GM12878 (cell line): Measurements from ENCODE around the gene MPPED1. TPM values are rescaled to one million over a fixed set of nuclear protein-coding genes. Genes with fewer than 3 reads are reported as not detected.
A peak's percentile ranks its signal among the peaks of the same experiment; 100 is the strongest.

Experiments used
- ATAC-seq: fragments of 200-7000 bp; cut with Tn5 transposase; 3 replicates; pipeline ENCODE4 v1.9.1; 2020; ENCODE audit warnings: mild to moderate bottlenecking, moderate library complexity
- BruUV-seq: library from RNA; stranded (reverse); fragments of 400-500 nt; replicated peaks from 2 replicates; lab custom pipeline; 2021; lab: Mats Ljungman, UMichigan
- CTCF ChIA-PET: fragments of 300-600 bp; sonication (Branson Sonifier 250); formaldehyde crosslinking; extraction: SDS; loops from one replicate; lab custom pipeline; 2021; ENCODE audit warnings: inconsistent platforms; lab: Yijun Ruan, JAX
- POLR2A ChIA-PET: fragments of 350-600 bp; formaldehyde crosslinking; extraction: SDS; loops from one replicate; lab custom pipeline; 2021; ENCODE audit warnings: inconsistent platforms; lab: Charles Lee
- RAD21 ChIA-PET: fragments of 300-600 bp; sonication (Branson Sonifier 250); formaldehyde crosslinking; loops from one replicate; lab custom pipeline; 2023; ENCODE audit warnings: antibody characterized with exemption; ENCODE audit not compliant: unreplicated experiment; lab: Charles Lee
- SMC1A ChIA-PET: fragments of 300-600 bp; sonication (Branson Sonifier 250); formaldehyde crosslinking; loops from one replicate; lab custom pipeline; 2023; ENCODE audit not compliant: unreplicated experiment, uncharacterized antibody; lab: Charles Lee
- DNase-seq: peaks from one replicate; pipeline ENCODE4 v3.0.0-alpha.2; 2011; ENCODE audit warnings: low read depth, low spot score
- FAIRE-seq: peaks from 3 replicates; lab custom pipeline; 2011; peaks lifted over from hg19 to GRCh38; lab: Jason Lieb, UNC
- H2AFZ ChIP-seq: 2 replicates; pipeline ENCODE4 v1.6.0; 2011; ENCODE audit warnings: low read depth, low read length, control low read depth; ENCODE audit not compliant: control insufficient read depth
- H3K27ac ChIP-seq: 2 replicates; pipeline ENCODE4 v1.5.1; 2011; ENCODE audit warnings: control low read depth; ENCODE audit not compliant: control insufficient read depth, insufficient read depth
- H3K27me3 ChIP-seq, 2 experiments: replicated peaks in 1 of 2; 2 replicates each; pipeline versions ENCODE4 v1.6.0 to v1.6.1; 2011; ENCODE audit warnings: low read length in 1 of 2; ENCODE audit not compliant: control insufficient read depth in 2 of 2, insufficient read depth in 2 of 2
- H3K36me3 ChIP-seq, 2 experiments: 2 replicates each; pipeline ENCODE4 v1.5.1; 2011; ENCODE audit warnings: low read length in 1 of 2; ENCODE audit not compliant: control insufficient read depth in 2 of 2, insufficient read depth in 2 of 2
- H3K4me1 ChIP-seq: 2 replicates; pipeline ENCODE4 v1.6.1; 2011; ENCODE audit warnings: mild to moderate bottlenecking, low read length, moderate library complexity, mixed read lengths; ENCODE audit not compliant: control insufficient read depth, insufficient read depth
- H3K4me2 ChIP-seq: 2 replicates; pipeline ENCODE4 v1.6.0; 2011; ENCODE audit warnings: control low read depth; ENCODE audit not compliant: control insufficient read depth, insufficient read depth
- H3K4me3 ChIP-seq: fragments of 200-600 bp; sonication (generic); 2 replicates; pipeline ENCODE4 v1.5.1; 2016
- H3K79me2 ChIP-seq: 2 replicates; pipeline ENCODE4 v1.6.0; 2011; ENCODE audit warnings: low read length; ENCODE audit not compliant: control insufficient read depth, insufficient read depth
- H3K9ac ChIP-seq: 2 replicates; pipeline ENCODE4 v1.8.0; 2011; ENCODE audit warnings: low read length, control low read depth, mixed read lengths; ENCODE audit not compliant: control insufficient read depth, insufficient read depth
- H3K9me3 ChIP-seq: replicated peaks from 3 replicates; pipeline ENCODE4 v1.5.1; 2011; ENCODE audit warnings: mild to moderate bottlenecking, low read length; ENCODE audit not compliant: control insufficient read depth, insufficient read depth
- H4K20me1 ChIP-seq: 2 replicates; pipeline ENCODE4 v1.6.0; 2011; ENCODE audit not compliant: control insufficient read depth, insufficient read depth
- ATF2 ChIP-seq: IDR thresholded peaks from 2 replicates; pipeline ENCODE4 v1.6.1; 2012; ENCODE audit warnings: low read length, inconsistent platforms
- BCL11A ChIP-seq: IDR thresholded peaks from 2 replicates; pipeline ENCODE4 v1.6.1; 2011; ENCODE audit warnings: low read depth, low read length
- BMI1 ChIP-seq: fragments of 450-650 bp; IDR thresholded peaks from 2 replicates; pipeline ENCODE4 v1.6.1; 2016; ENCODE audit warnings: mild to moderate bottlenecking, moderate library complexity, borderline replicate concordance
- DPF2 ChIP-seq: fragments of 450-650 bp; IDR thresholded peaks from 2 replicates; pipeline ENCODE4 v1.6.1; 2017; ENCODE audit warnings: mild to moderate bottlenecking
- EP300 ChIP-seq, 2 experiments: fragments of 150-350 bp in 1 of 2; IDR thresholded peaks; 2 replicates each; pipeline ENCODE4 v1.6.1; 2011 to 2012; ENCODE audit warnings: low read depth in 2 of 2, low read length in 2 of 2, borderline replicate concordance in 1 of 2, improper control_type of control experiment in 1 of 2, inconsistent platforms in 1 of 2; ENCODE audit not compliant: control insufficient read depth in 1 of 2
- KDM1A ChIP-seq: fragments of 200-600 bp; sonication (generic); IDR thresholded peaks from 2 replicates; pipeline ENCODE4 v1.6.1; 2016; ENCODE audit warnings: borderline replicate concordance
- KLF5 ChIP-seq: fragments of 450-650 bp; IDR thresholded peaks from 2 replicates; pipeline ENCODE4 v1.6.1; 2014; ENCODE audit warnings: mild to moderate bottlenecking; ENCODE audit not compliant: partially characterized antibody
- RB1 ChIP-seq: fragments of 450-650 bp; formaldehyde crosslinking; IDR thresholded peaks from 2 replicates; pipeline ENCODE4 v1.6.1; 2017; ENCODE audit warnings: mild to moderate bottlenecking, borderline replicate concordance
- SPI1 ChIP-seq: IDR thresholded peaks from 2 replicates; pipeline ENCODE4 v1.6.1; 2011; ENCODE audit warnings: low read depth, mild to moderate bottlenecking, low read length, moderate library complexity, borderline replicate concordance; ENCODE audit not compliant: insufficient read depth
- ZNF384 ChIP-seq: IDR thresholded peaks from 2 replicates; pipeline ENCODE4 v1.6.1; 2012; ENCODE audit warnings: low read depth, mild to moderate bottlenecking, low read length, improper control_type of control experiment, borderline replicate concordance
- WGBS: methylation state at CpG from one replicate; pipeline ENCODE4 v1.1.6; 2016; ENCODE audit warnings: low lambda C conversion rate; ENCODE audit not compliant: insufficient replicate concordance, insufficient coverage; ENCODE audit errors: missing lambda C conversion rate; 5-methylcytosine and 5-hydroxymethylcytosine counted together
- in situ Hi-C: fragments of 300-500 bp; cut with MboI; formaldehyde crosslinking; loops from 9 replicates; pipeline ENCODE4 v1.14.3; 2018; ENCODE audit warnings: mixed read lengths
- intact Hi-C: fragments of 100-400 bp; cut with micrococcal nuclease; formaldehyde crosslinking; loops from one replicate; pipeline ENCODE4 v1.14.2; 2022; ENCODE audit not compliant: unreplicated experiment
- polyA plus RNA-seq, 11 experiments: library from polyadenylated mRNA; depleted of rRNA in 4 of 11; unstranded in 6 of 11; stranded (reverse) in 5 of 11; fragments of >200 nt; fragmentation: Nextera tagmentation in 4 of 11; fragmentation: Illumina TruSeq in 1 of 11; extraction: Ambion mirVana in 4 of 11; extraction: Trizol in 1 of 11; gene quantifications; 1 replicate in 1 of 11; 2 replicates in 10 of 11; pipeline versions ENCODE4 v1.2.1 to v1.2.3, GENCODE V29; 2011 to 2016; ENCODE audit warnings: inconsistent platforms in 2 of 11, missing spikeins in 2 of 11, low read depth in 1 of 11
- total RNA-seq, 4 experiments: library from RNA; depleted of rRNA in 3 of 4; stranded (reverse); fragments of >200 nt in 3 of 4; fragmentation: Illumina TruSeq in 1 of 4; extraction: Trizol in 1 of 4; gene quantifications; 2 replicates each; pipeline versions ENCODE4 v1.2.1 to v1.2.3, GENCODE V29; 2013 to 2021
- TF ChIP-seq, protein P1 (sequence below): IDR thresholded peaks from 2 replicates; pipeline ENCODE4 v1.6.1; 2011; ENCODE audit warnings: borderline replicate concordance, low read depth, mild to moderate bottlenecking, moderate library complexity, mixed read lengths, low read length; ENCODE audit not compliant: insufficient read depth; ENCODE audit errors: extremely low read length

Gene MPPED1
- total and polyA plus RNA-seq, 10 of the 15 experiments (the other 5 are each of a cell fraction or from before 2014, with no cell fraction given): 0.11 TPM; not detected in 9

- POLR2A ChIA-PET: no interaction called here
- no peak overlapping the region for H2AFZ ChIP-seq
- no peaks in the 10 kb centered on the region for H3K4me1 ChIP-seq
- H3K4me3 ChIP-seq: no peak overlapping the region
- intact Hi-C loops: no loop called here
- no peaks in the 10 kb centered on the region for H4K20me1 ChIP-seq
- no TSS peak for BruUV-seq
- 19% methylated on average over 9 of the region's 9 CpGs for WGBS
- H3K27ac ChIP-seq: no peak overlapping the region
- H3K27me3 ChIP-seq: no peaks in the 10 kb centered on the region
- no peak overlapping the region for H3K9ac ChIP-seq
- TF ChIP-seq, protein P1, sequence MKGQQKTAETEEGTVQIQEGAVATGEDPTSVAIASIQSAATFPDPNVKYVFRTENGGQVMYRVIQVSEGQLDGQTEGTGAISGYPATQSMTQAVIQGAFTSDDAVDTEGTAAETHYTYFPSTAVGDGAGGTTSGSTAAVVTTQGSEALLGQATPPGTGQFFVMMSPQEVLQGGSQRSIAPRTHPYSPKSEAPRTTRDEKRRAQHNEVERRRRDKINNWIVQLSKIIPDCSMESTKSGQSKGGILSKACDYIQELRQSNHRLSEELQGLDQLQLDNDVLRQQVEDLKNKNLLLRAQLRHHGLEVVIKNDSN: peak; percentile 30
- TF ChIP-seq ZNF384: no peak
- TF ChIP-seq, all 136 proteins: peak for 1
- no peak for DNase-seq
- Histone ChIP-seq H3K79me2 (no peaks in the 10 kb centered on the region), H3K4me2 (no peak overlapping the region), H3K36me3 (no peaks in the 10 kb centered on the region), H3K9me3 (no peaks in the 10 kb centered on the region)
- SMC1A ChIA-PET: no interaction called here
- CTCF ChIA-PET: no interaction called here
- in situ Hi-C loops: no loop called here
- RAD21 ChIA-PET: no interaction called here
- no peak for FAIRE-seq
- ATAC-seq: no peak
Observed at GRCh38 chr22:43510281-43511070, 98.7 kb downstream of the MPPED1 start.

GRCh38 chr22:43511276-43511910, 99.6 kb downstream of the MPPED1 start:
- H3K4me2 ChIP-seq: no peak overlapping the region
- H3K79me2 ChIP-seq: no peaks in the 10 kb centered on the region
- H3K27ac ChIP-seq: no peak overlapping the region
- H3K27me3 ChIP-seq: no peaks in the 10 kb centered on the region
- POLR2A ChIA-PET: no interaction called here
- SMC1A ChIA-PET: no interaction called here
- CTCF ChIA-PET: no interaction called here
- no peaks in the 10 kb centered on the region for H3K9me3 ChIP-seq
- intact Hi-C loops (no loop called here), in situ Hi-C loops (no loop called here)
- H3K9ac ChIP-seq: no peak overlapping the region
- no peaks in the 10 kb centered on the region for H4K20me1 ChIP-seq
- H3K4me1 ChIP-seq: no peaks in the 10 kb centered on the region
- no peak overlapping the region for H2AFZ ChIP-seq
- no peak for FAIRE-seq
- H3K36me3 ChIP-seq: no peaks in the 10 kb centered on the region
- WGBS: 32% methylated on average over 16 of the region's 16 CpGs
- RAD21 ChIA-PET: no interaction called here
- ATAC-seq: no peak
- BruUV-seq: no TSS peak
- H3K4me3 ChIP-seq: no peak overlapping the region
- DNase-seq: no peak
- TF ChIP-seq KDM1A (no peak), SPI1 (no peak), BCL11A (no peak), KLF5 (no peak), RB1 (no peak), DPF2 (no peak), ATF2 (no peak), BMI1 (no peak), EP300 (IDR thresholded peaks at IDR 0.05; ENCODE audit: borderline replicate concordance in 1 of 2, control insufficient read depth in 1 of 2, low read depth in 2 of 2, low read length in 2 of 2) (no peak)
